ENCODE data around the gene GPR15.

GRCh38 chr3:98580401-98581386, 48.9 kb downstream of the GPR15 start:
- TF ChIP-seq NR2C1 (IDR thresholded peaks at IDR 0.05): no peak
- no peak for TF ChIP-seq YY1 (IDR thresholded peaks at IDR 0.05; ENCODE audit: low read depth, low read length)
- no peak for TF ChIP-seq TCF12 (IDR thresholded peaks at IDR 0.05; ENCODE audit: low read depth, low read length)
- TF ChIP-seq CTCF (IDR thresholded peaks at IDR 0.05 in 2 of 3, conservative IDR thresholded peaks at IDR 0.05 in 1 of 3; ENCODE audit: control insufficient read depth in 2 of 3, extremely low read depth in 1 of 3, insufficient read depth in 1 of 3, low read depth in 3 of 3, low read length in 3 of 3): no peak

Data from GM12878 (cell line).